A673 (cell line): ENCODE results near the gene SETDB2. TPM values are rescaled to one million over a fixed set of nuclear protein-coding genes. Genes with fewer than 3 reads are reported as not detected.

Source experiments
- BruUV-seq: library from RNA; stranded (reverse); fragments of 400-500 nt; replicated peaks from 2 replicates; lab custom pipeline; 2021; lab: Mats Ljungman, UMichigan
- CTCF ChIA-PET: fragments of 300-600 bp; sonication (Branson Sonifier 250); formaldehyde crosslinking; loops from one replicate; lab custom pipeline; 2022; ENCODE audit warnings: antibody characterized with exemption; lab: Charles Lee
- POLR2A ChIA-PET: fragments of 300-600 bp; sonication (Branson Sonifier 250); formaldehyde crosslinking; loops from one replicate; lab custom pipeline; 2022; ENCODE audit warnings: antibody characterized with exemption; ENCODE audit not compliant: low non-redundant PET; lab: Charles Lee
- DNase-seq: peaks from one replicate; pipeline ENCODE4 v3.0.0-alpha.2; 2015; ENCODE audit warnings: low spot score
- H3K27ac ChIP-seq: fragments of 200-600 bp; sonication (generic); 2 replicates; pipeline ENCODE4 v1.5.1; 2016; ENCODE audit warnings: mixed run types, low read depth, mild to moderate bottlenecking, mixed read lengths, antibody characterized with exemption, low read length; ENCODE audit not compliant: poor library complexity, severe bottlenecking
- H3K27me3 ChIP-seq: fragments of 200-600 bp; sonication (generic); replicated peaks from 2 replicates; pipeline ENCODE4 v1.6.1; 2017; ENCODE audit warnings: mixed run types, low read depth, mild to moderate bottlenecking, mixed read lengths, antibody characterized with exemption, low read length; ENCODE audit not compliant: insufficient read depth, poor library complexity
- H3K36me3 ChIP-seq: fragments of 200-600 bp; sonication (generic); 2 replicates; pipeline ENCODE4 v1.6.1; 2016; ENCODE audit warnings: mixed run types, mild to moderate bottlenecking, mixed read lengths, antibody characterized with exemption, low read length; ENCODE audit not compliant: insufficient read depth, poor library complexity, severe bottlenecking
- H3K4me1 ChIP-seq: fragments of 200-600 bp; sonication (generic); 2 replicates; pipeline ENCODE4 v1.6.1; 2017; ENCODE audit warnings: mixed run types, mild to moderate bottlenecking, mixed read lengths, antibody characterized with exemption, low read length; ENCODE audit not compliant: insufficient read depth, poor library complexity, severe bottlenecking
- H3K4me3 ChIP-seq: fragments of 200-600 bp; sonication (generic); 2 replicates; pipeline ENCODE4 v1.5.1; 2016; ENCODE audit warnings: low read depth, mixed run types, mild to moderate bottlenecking, mixed read lengths, low read length; ENCODE audit not compliant: poor library complexity, severe bottlenecking
- H3K9me3 ChIP-seq: fragments of 200-600 bp; sonication (generic); 2 replicates; pipeline ENCODE4 v1.6.1; 2016; ENCODE audit warnings: mixed run types, low read depth, mild to moderate bottlenecking, mixed read lengths, antibody characterized with exemption, low read length; ENCODE audit not compliant: poor library complexity, severe bottlenecking
- CTCF ChIP-seq: fragments of 300-800, 200-600 bp; sonication (generic); conservative IDR thresholded peaks from 2 replicates; pipeline ENCODE4 v1.5.1; 2017; ENCODE audit warnings: low read depth, mild to moderate bottlenecking, antibody characterized with exemption, low read length, moderate library complexity, mixed read lengths
- EZH2 ChIP-seq: fragments of 200-600 bp; sonication (generic); IDR thresholded peaks from 2 replicates; pipeline ENCODE4 v1.6.1; 2017; ENCODE audit warnings: borderline replicate concordance, low read depth, mild to moderate bottlenecking, mixed read lengths, antibody characterized with exemption, low read length; ENCODE audit not compliant: poor library complexity, severe bottlenecking
- intact Hi-C: fragments of 100-400 bp; cut with micrococcal nuclease; formaldehyde crosslinking; loops from one replicate; pipeline ENCODE4 v1.10.0; 2022; ENCODE audit not compliant: unreplicated experiment
- total RNA-seq: library from RNA; stranded (reverse); gene quantifications from 2 replicates; pipeline ENCODE4 v1.2.3, GENCODE V29; 2021

Gene SETDB2
- total RNA-seq, 1 experiment from 2014 or later, result 3.8 TPM

GRCh38 chr13:49399801-49400472 lies 44.1 kb upstream of the SETDB2 start:
- POLR2A ChIA-PET, result no interaction called here
- TF ChIP-seq CTCF (no peak), EZH2 (no peak)

GRCh38 chr13:49400755-49401659 lies 43.1 kb upstream of the SETDB2 start:
- no peak overlapping the region for H3K27ac ChIP-seq
- no peak for DNase-seq
- no peaks in the 10 kb centered on the region for H3K36me3 ChIP-seq
- H3K4me1 ChIP-seq, result no peaks in the 10 kb centered on the region
- TF ChIP-seq EZH2, result no peak
- no peak for TF ChIP-seq CTCF
- CTCF ChIA-PET, result no interaction called here
- H3K9me3 ChIP-seq, result peaks cover 7% of the 10 kb centered on the region
- POLR2A ChIA-PET, result no interaction called here
- no TSS peak for BruUV-seq
- intact Hi-C loops, result no loop called here
- no peak overlapping the region for H3K4me3 ChIP-seq
- H3K27me3 ChIP-seq, result no peaks in the 10 kb centered on the region

More at GRCh38 chr13:49399801-49400472, 44.1 kb upstream of the SETDB2 start:
- intact Hi-C loops, result no loop called here
- no peak for DNase-seq
- CTCF ChIA-PET, result no interaction called here
- Histone ChIP-seq H3K27me3 (no peaks in the 10 kb centered on the region), H3K4me1 (no peaks in the 10 kb centered on the region), H3K36me3 (no peaks in the 10 kb centered on the region), H3K4me3 (no peak overlapping the region), H3K27ac (no peak overlapping the region), H3K9me3 (peaks cover 7% of the 10 kb centered on the region)
- no TSS peak for BruUV-seq

- no peak for DNase-seq
- intact Hi-C loops, result no loop called here
- no TSS peak for BruUV-seq
- Histone ChIP-seq H3K9me3 (peaks cover 7% of the 10 kb centered on the region), H3K27ac (no peak overlapping the region), H3K36me3 (no peaks in the 10 kb centered on the region), H3K4me3 (no peak overlapping the region), H3K4me1 (no peaks in the 10 kb centered on the region), H3K27me3 (no peaks in the 10 kb centered on the region)
- CTCF ChIA-PET, result no interaction called here
- no peak for TF ChIP-seq EZH2
- TF ChIP-seq CTCF, result no peak
- POLR2A ChIA-PET, result no interaction called here
Measured at GRCh38 chr13:49403996-49404702, 39.9 kb upstream of the SETDB2 start.
